Putamen (tissue), 1 donor: ENCODE results near the gene DNAJC18.

Source experiments
- DNase-seq: peaks from one replicate; pipeline ENCODE4 v3.0.0-alpha.2; 2016; ENCODE audit warnings: low spot score

DNAJC18 gene

DNA sequence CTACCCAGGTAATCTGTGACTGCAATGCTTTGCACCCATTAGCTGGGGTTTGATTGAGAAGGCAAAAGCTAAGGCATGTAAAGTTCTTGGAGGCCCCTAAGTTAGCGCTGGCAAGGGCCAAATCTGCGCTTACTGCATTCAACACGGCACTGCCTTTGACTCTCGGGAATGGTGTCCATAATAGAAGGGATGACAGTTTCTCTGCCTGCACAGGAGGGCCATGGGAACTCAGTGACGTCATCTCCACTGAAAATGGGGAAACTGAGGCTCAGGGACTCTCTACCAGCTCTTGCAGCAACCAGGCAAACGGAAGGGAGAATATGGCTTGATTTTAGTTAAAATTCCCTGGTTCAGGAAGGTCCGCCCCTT is 35.9 kb downstream of the DNAJC18 start:
- DNase-seq = no peak

DNA sequence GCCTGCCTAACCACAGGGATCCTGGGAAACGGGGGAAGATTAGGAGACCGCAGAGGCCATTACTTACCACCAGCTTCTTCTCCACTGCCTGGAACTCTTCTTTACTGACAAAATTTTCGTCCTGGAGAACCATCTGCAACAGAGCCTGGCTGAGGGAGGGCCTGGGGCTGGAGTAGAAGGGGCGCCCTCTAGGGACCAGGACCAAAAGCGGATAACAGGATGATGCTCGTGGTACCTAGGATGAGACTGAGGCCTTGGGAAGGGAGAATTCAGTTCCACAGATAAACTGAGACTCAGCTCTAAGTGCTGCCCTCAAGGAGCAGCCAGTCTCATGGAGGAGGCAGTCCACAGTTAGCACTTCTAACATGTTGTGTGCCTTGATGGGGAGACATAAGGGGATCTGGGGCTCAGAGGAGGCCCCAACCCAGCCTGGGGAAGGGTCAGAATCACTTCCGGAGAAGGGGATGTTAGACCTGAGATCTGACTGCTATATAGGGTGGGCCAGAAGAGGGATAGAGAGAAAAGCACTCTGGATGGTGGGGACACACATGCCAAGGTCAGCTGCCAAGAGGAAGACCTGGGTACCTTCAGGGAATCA is 36.7 kb downstream of the DNAJC18 start:
- DNase-seq = no peak

- DNase-seq = no peak
These were observed 37.8 kb downstream of the DNAJC18 start for GRCh38 chr5:139401546-139401945.

- no peak for DNase-seq
These were observed 39.7 kb downstream of the DNAJC18 start for GRCh38 chr5:139399501-139400121.

DNA sequence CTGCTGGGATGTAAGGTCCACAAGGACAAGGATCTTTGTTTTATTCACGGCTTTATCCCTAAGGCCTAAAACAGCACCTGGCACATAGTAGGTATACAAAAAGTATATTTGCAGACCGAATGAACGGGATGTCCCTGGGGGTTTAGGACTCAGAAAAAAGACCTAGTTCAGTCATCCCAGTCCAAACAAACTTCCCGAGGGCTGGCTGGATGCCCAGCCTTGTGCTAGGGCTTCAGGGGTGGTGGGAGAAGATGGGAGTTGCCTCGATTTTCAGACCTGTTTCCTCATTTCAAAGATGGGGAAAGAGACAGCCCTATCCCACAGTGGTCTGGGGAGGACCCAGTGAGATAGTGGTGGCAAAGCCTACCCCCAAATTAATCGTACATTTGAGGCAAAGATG is 41.4 kb downstream of the DNAJC18 start:
- no peak for DNase-seq

DNA sequence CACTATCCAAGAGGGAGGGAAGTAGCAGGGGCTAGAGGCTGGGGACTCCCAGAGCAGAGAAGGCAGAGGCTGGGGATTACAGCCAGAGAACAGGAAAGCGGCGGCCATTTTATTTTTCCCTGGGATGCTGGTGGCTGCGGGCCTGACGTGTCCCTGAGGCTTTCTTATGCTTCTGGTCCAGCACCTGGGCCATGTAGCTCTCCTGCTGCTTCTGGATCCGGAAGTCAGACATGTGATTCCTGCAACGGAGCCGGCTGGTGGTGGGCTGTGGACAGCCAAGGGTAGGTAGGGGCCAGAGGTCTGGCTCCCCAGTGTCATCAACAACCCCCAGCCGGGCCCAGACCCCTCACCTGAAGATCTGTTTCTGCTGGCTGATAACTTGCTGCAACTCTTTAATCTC is 42.6 kb downstream of the DNAJC18 start:
- DNase-seq = no peak

- no peak for DNase-seq
These were observed 43.3 kb downstream of the DNAJC18 start for GRCh38 chr5:139395844-139396640.

GRCh38 chr5:139394654-139395566 is 44.4 kb downstream of the DNAJC18 start, which contains the start of gene PROB1:
Gene PROB1 (minus strand): TSS chr5:139395104. CDS start chr5:139395081, 23 bp downstream.
- no peak for DNase-seq

DNA sequence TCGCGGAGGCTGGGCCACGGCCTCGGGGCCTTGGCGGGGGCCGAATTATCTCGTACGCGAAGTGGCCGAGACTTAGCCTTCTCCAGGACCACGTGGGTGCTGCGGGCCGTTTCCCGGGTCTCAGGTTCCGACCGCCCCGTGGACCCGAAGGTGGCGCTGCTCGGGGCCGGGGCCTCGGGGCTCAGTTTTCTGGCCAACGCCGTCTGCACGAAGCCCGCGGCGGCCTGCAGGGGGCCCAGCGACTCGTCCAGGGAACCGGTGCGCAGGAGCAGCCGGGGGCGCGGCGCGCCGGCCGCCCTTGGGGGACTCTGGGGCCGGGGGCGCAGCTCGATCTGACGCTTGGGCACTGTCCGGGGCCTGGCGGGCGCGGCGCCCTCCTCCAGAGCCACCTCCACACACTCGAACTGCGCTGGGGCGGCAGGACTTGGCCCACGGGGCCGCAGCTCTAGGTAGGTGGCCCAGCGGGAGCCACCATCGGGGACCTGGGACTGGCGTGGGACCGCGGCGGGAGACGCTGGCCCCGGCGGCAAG is 45.1 kb downstream of the DNAJC18 start:
- no peak for DNase-seq

DNA sequence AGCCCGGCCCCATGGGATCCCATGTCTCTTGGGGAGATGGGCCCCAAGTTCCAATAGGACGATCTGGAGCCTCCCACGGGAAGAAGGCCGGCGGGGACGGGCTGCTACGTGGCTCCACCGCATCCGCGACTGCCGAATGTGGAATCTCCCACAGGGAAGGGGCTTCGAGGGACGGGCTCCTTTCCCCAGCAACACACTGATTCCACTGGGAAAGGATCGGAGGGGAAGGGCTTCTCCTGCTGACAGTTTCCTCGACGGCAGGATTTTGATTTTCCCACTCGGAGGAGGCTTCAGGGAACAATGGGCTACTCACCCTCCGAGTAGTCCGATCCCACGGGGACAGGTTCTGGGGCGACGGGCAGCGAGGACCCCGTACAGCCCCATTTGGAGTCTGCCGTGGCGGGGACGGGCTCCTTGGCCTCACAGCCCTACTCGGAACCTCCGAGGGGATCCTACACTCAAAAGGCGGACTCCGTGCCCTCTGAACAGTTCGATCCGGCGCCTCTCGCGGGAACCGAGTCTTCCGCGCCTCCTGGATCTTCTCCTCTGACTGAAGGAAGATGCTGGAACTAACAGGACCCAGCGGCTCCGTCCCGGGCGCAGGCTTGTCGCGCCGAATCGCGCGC is 45.7 kb downstream of the DNAJC18 start:
- no peak for DNase-seq

GRCh38 chr5:139392678-139393496 is 46.4 kb downstream of the DNAJC18 start:
- no peak for DNase-seq

DNA sequence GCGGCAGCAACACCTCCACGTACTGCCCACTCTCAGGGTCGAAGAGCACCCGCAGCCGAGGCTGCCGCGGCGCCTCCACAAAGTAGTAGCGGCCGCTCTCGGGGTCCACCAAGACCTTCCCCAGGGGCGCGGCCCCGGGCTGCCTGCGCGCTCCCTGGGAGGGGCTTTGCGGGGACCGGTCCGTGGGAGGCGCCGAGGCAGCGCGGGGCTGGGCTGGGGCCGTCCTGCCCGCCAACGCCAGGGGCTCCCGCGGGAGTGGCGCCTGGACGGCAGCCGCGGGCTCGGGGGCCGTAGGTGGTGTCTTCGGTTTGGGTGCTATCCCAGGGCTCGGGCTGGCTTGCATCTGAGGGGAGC is 47.0 kb downstream of the DNAJC18 start:
- no peak for DNase-seq

DNA sequence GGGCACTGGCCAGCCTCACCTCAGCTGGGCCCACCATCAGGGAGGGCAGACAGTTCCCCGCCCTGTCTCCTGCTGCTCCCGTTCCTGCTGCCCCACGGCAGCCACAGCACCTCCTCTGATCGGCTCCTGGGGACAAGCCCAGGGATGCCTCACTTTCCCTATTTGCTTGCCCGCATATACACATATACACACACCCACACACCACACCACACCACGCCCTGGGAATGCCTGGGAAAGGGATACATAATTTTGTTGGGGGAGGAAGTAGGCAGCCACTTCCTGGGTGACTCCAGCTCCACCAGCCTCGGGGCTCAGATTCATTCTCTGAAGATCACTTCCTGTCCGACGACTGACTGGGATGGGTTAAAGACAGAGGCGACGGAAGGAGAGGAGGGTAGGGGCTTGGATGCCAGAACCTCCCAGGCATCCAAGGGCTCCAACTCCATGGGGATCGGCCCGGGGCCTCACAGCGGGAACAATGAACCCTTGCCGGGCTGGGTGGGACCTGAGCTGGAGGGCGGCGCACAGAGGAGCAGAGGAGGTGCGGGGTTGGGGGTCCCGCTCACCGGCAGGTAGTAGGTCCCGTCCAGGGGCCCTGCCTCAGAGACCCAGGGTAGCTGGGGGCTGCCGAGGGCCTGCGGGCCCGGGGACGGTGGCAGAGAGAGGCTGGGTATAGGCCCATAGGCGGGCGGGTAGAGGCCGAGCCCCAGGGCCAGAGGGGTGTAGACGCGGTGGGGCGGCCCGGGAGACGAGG is 47.6 kb downstream of the DNAJC18 start:
- no peak for DNase-seq

DNA sequence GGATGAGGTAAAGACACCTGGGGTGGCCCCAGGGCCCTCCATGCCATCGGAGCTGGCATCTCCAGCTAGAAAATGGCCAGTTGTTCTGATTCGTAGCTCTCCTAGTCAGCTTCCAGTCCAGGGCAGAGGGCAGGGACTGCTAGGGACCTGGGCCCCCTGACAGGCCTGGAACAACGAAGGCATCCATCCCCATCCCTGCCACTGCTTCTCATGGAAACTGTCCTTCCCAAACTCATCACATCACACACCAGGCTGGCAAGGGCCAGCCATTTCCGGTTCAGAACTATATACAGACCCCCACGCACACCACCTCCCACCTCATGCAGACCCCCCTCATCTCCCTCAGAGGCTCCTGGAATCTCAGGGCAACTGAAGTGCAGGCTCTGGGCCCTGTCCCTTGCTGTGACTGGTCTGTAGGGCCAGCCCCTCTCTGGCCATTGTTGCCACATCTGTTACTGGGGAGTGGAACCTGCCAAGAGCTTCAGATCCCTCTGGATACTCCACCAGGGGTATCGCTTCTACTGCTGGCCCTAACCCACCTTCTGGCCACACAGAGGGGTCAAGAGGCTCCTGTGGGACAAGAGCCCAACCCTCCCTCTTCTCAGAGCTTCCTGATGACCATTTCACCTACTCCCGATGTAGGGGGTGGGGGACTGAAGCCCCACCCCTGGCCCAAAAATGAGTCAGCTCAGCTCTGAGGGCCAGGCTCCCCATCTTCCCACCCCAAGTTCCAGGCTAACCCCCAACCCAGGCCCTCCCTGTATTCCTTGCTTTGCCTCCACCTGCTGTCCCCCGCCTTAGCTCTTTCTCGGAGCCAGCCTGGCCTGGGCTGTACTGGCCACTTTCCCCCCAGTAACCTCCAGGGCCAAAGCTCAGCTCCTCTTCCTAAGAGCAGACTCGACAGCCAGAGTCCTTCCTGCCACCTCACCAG is 48.4 kb downstream of the DNAJC18 start:
- no peak for DNase-seq

DNA sequence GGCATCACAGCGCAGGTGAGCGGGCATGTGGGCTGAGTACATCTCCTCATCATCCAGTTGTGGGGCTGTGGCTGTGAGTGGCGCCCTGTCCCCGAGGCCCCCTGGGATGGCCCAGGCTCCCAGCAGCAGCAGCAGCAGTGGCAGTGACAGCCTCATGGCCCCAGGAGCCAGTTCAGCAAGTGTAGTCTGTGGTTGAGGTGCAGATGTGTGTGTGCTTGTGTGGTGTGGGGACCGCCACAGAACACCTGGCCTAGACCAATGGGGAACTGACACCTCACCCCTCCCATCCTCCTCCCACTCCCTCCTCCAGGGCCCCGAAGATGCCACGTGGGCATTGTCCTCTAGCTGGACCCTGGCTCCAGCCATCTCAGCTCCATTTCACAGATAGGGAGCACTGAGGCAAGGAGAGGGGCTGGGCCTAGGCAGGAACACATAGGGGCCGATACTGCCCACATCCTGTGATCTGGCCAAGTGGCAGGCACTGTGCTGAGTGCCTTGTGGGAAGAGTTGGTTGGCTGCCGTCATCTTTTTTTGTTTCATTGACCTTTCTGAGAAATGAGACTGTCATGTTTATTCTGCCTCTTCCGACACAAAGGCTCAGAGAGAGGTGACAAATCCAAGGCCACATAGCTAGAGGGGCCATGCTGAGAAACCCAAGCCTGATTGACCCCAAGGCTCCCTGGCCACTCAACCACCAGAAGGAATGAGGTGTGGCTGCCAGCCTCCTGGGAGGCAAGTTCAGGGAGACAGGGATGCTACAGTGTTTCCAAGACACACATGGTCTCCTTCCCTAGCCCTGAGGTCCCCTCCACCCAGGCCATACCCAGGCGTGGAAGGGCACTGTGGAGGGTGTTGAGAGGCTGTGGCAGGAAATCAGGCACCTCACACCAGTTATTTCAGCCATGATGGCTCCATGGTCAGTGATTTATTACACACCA is 49.4 kb downstream of the DNAJC18 start, which contains the start of gene MZB1:
Gene MZB1 (minus strand): TSS at position 213 of the 938 bp plus-strand sequence. CDS start 57 bp downstream, at position 156.
- DNase-seq = no peak

DNA sequence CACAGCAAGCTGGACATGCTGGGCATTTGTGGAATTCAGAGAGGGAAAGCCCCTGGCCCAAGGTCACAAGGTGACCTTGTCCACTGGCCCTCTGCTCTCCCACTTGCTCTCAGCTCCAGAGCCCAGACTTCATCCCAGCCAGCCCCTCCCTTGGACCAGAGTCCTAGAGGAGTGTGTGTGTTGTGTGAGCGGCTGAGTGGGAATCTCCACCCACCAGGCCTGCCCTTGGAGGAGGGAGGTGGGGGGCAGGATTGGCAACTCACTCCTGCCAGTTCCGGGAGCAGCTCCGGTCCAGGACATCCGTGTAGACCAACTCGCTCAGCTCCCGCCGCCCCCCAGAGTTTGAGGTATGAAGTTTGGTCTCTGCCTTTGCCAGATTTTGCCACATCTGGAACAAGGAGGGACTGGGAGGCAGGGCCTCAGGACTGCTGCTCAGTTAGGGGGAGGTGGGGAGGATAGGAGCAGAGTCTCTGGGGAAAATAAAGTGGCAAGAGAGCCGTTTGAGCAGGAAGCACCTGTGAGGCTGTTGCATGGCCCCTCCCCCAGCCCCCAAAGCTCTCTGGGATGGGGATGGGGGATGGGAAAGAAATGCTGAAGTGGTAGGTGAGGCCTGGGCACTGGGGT is 51.0 kb downstream of the DNAJC18 start:
- DNase-seq = no peak

DNA sequence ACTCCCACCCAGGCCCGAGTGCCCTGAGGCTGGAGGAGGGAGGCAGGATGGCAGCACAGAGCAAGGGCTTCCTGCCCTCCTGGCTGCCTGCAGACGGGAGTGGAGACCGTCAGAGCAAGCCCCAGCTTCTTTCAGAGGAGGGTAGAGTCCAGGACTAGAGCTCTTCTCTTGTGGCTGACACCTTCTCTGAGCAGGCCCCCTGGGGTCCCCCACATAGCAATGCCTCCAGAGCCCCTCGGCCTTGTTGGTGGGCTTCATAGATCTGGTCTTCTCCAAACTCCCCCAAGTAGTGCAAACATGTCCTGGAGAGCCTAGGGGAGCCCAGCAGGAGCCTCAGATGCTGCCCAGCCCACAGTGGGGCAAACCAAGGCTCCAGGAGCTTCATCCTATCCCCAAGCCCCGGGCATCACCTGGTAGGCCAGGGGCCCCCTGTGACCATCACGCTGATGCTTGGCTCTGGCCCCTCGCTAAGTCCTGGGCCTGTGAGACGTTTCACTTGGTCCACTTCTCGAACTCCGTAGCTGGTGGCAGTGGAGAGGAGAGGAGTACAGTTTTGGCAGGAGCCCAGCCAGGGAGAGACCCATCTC is 51.6 kb downstream of the DNAJC18 start:
- DNase-seq = no peak
